ENCODE measurements around the gene ARHGAP22.

Gene ARHGAP22

GRCh38 chr10:48587819-48588218 is 17.1 kb downstream of the ARHGAP22 start:
- DNase-seq (ENCODE audit: low spot score) = no peak

GRCh38 chr10:48587101-48587500 is 17.8 kb downstream of the ARHGAP22 start:
- no peak for DNase-seq (ENCODE audit: low spot score)

DNA sequence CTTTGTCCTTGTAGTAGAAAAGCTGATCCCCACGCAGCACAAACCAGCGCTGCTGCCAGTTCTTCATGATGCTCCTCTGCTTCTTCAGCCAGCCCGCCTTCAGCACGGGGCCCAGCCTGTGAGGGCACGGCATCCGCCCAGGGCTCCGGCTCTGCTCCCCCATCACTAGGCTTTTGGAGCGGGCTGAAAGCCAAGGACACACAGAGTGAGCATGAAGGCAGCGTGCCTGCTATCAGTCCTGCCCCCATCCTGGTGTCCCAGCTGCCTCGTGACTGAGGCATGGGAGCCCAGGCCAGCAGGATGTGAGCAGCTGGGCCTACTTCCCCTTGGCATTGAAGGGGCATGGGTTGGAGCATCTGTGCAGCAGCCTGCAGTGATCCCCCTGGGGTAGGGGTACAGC is 21.9 kb downstream of the ARHGAP22 start:
- no peak for DNase-seq (ENCODE audit: low spot score)

GRCh38 chr10:48580236-48580635 is 24.6 kb downstream of the ARHGAP22 start:
- no peak for DNase-seq (ENCODE audit: low spot score)

GRCh38 chr10:48579251-48579960 is 25.5 kb downstream of the ARHGAP22 start:
- DNase-seq (ENCODE audit: low spot score) = no peak

GRCh38 chr10:48577158-48577557 is 27.7 kb downstream of the ARHGAP22 start:
- no peak for DNase-seq (ENCODE audit: low spot score)

GRCh38 chr10:48576501-48576900 is 28.4 kb downstream of the ARHGAP22 start:
- no peak for DNase-seq (ENCODE audit: low spot score)

DNA sequence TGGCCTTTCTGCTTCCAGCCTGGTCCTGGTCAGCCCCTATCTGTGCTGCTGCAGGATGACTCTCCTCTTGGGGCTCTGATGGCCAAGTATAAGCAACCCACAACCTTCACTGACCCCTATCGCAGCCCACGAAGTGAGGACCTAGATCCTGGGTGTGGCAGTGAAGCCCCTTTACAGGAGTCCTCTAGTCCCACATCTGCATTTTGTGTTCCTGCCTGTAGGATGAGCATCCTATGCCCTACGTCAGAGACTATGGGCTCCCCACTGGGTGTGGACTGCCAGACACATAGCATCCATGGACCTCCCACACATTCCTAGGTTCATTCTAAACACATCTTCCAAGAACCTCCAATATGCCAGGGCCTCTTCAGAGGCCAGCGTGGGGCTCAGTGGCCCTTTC is 29.0 kb downstream of the ARHGAP22 start:
- no peak for DNase-seq (ENCODE audit: low spot score)

DNA sequence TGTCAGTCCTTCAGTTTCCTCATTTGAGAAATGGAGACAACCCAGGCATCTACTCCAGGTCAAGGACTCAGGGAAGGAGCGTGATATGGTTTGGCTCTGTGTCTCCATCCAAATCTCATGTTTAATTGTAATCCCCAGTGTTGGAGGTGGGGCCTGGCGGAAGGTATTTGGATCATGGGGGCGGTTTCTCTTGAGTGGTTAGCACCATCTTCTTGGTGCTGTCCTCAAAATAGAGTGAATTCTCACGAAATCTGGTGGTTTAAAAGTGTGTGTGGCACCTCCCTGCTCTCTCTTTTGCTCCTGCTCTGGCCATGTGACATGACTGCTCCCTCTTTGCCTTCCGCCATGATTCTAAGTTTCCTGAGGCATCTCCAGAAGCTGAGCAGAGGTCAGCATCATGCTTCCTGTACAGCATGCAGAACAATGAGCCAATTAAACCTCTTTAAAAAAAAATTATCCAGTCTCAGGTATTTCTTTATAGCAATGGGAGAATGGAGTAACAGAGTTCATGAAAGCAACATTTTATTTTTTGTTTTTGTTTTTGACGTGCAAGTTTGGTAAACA is 30.0 kb downstream of the ARHGAP22 start:
- DNase-seq (ENCODE audit: low spot score) = no peak

DNA sequence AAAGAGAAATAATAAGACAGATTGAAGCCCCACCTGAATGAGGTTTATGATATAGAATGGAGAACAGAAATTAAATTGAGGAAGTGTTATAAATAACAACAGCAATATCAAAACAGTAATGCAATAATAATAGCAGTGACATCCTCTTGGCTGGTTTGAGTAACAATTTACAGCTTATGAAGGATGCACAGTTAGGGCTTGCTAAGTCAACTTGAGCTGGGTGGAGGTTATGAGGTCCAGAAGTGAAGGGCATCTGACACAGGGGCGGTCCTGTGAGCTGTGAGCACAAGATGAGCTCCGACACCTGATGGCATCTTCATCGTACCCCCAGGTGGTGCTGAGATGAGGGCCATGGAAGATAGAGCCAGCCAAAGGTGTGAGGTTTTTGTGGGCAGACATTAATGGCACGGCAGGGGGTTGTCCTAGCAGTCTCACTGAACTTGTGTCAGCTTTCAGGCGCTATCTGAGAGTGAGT is 30.5 kb downstream of the ARHGAP22 start:
- no peak for DNase-seq (ENCODE audit: low spot score)

GRCh38 chr10:48573045-48573444 is 31.8 kb downstream of the ARHGAP22 start:
- DNase-seq (ENCODE audit: low spot score) = no peak

- no peak for DNase-seq (ENCODE audit: low spot score)
These were observed 32.5 kb downstream of the ARHGAP22 start for GRCh38 chr10:48572414-48572813.

DNA sequence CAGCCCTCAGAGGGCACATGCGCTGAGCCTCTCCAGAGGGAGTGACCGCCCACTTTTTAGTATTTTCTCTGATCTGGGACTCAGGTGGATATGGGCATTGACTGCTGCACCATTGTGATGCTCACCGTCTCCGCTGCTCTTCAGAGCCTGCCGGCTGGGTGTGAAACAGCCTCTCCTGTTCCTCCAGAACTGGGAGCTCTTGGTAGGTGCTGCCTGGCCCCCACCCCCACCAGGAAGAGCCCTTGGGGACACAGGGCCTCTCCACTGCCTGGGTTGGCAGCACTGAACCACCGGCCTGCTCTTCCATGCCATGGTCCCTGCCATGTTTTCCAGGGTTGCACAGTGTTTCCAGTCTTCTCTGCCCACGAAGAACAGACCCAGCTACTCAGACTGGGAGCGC is 36.3 kb downstream of the ARHGAP22 start:
- DNase-seq (ENCODE audit: low spot score) = no peak

- DNase-seq (ENCODE audit: low spot score) = no peak
These were observed 36.7 kb downstream of the ARHGAP22 start for GRCh38 chr10:48568131-48568530.

GRCh38 chr10:48567346-48567745 is 37.5 kb downstream of the ARHGAP22 start:
- DNase-seq (ENCODE audit: low spot score) = no peak

GRCh38 chr10:48564466-48565160 is 40.3 kb downstream of the ARHGAP22 start:
- DNase-seq (ENCODE audit: low spot score) = peak; percentile 46

DNA sequence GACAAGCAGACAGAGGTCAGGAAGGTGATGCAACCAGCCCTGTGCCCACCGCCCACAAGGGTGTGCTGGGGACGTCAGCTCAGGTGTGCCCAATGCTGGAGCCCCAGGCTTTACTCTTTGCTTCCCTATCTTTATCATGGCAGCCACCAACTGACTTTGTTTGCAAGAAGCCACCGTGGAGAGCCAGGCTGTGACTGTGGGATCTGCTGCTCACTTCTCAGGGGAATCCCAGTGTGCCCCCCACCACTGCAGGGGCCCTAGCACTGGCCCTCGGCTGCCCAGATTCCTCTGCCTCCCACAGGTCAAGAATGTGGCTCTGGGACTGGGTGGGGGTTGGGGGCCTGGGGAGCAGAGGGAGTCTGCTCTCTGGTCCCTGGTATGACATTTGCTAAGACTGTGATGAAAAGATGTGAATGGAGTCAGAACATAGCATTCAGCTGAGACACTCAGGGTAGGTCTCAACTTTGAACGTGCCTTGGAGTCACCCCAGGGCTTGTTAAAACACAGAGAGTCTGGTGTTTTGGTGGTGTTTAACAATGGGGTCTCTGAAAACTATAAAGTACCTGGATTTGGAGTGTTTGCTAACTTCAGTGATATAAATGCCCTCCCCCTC is 47.3 kb downstream of the ARHGAP22 start:
- no peak for DNase-seq (ENCODE audit: low spot score)

DNA sequence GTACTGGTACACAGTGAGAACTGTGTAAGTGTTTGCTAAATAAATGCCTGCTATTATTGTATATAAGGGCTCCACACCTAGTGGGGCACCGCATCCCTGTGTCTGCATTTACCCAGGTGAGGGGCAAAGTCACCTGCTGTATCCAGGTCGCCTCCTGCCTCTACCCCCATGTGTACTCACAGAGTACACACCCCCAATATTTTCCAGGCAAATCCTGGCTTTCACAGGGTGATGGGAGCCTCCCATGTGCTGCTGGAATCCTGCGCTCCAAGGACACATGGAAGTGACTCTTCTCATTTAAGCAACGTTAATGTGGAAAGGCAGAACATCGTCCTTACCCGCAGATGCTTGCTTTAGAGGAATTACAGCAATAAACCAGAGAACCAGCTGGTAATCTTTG is 48.2 kb downstream of the ARHGAP22 start:
- DNase-seq (ENCODE audit: low spot score) = no peak

DNA sequence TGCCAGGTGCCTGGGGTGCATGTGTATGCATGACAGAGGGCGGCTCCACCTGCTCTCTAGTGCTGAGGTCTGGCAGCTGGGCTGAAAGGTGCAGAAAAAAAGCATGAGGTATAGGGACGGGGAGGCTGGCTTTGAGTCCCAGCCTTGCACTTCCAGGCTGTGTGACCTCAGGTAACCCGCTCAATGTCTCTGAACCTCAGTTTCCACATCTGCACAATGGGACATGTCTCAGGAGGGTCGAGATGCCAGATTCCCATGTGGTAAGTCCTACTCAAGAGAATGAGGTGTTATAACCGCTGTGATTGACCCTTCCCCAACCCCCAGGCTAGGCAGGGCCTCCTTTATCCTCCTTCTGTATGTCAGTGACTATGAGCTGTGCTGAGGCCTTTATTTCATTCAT is 48.8 kb downstream of the ARHGAP22 start:
- no peak for DNase-seq (ENCODE audit: low spot score)

DNA sequence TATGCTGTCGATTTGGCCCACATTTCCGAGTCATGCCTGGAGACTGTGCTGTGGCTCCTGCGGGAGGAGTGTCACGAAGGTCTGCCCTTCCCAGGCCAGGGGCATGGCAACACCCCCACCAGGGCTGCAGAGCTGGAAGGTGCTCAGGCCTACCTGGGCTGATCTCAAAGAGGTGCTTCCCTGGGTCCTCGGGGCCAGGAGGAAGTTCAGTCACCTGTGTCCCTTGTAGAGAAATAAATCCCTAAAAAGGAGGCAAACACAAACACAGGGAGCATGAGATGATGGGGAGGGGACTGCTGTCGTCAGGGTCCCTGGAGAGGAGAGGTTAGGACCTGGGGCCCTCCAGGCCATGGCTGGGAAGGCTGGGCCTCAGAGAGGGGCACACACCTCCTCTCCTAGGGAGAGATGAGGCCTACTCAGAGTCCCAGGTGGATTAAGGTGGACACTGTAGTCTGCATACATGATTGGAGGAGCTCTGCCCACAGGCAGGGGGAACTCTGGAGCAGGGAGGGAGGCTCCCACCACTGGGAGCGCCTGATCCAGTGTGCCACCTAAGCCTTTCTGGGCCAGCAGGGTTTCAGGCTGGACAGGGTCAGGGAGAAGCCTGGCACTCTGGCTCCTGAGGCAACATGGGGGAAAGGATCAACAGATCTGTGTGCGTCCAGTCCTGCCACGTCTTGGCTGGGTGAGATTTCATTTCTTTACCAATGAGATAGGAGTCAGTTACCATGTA is 49.4 kb downstream of the ARHGAP22 start:
- DNase-seq (ENCODE audit: low spot score) = no peak

GRCh38 chr10:48554656-48555055 is 50.2 kb downstream of the ARHGAP22 start:
- DNase-seq (ENCODE audit: low spot score) = no peak

- no peak for DNase-seq (ENCODE audit: low spot score)
These were observed 50.6 kb downstream of the ARHGAP22 start for GRCh38 chr10:48554246-48554645.

All from cerebellar cortex (tissue), 1 donor.